MM.1S (cell line): ENCODE measurements around the gene CTNNBIP1.

Source experiments
- DNase-seq: peaks from one replicate; pipeline ENCODE4 v3.0.0-alpha.2; 2015
- H2AFZ ChIP-seq: fragments of 300-600 bp; sonication (generic); 2 replicates; pipeline ENCODE4 v1.6.0; 2016; ENCODE audit warnings: antibody characterized with exemption, low read length
- H3F3A ChIP-seq: fragments of 300-600 bp; sonication (generic); 2 replicates; pipeline ENCODE4 v1.6.1; 2016; ENCODE audit warnings: mild to moderate bottlenecking, antibody characterized with exemption, low read length, moderate library complexity, mixed read lengths; ENCODE audit not compliant: insufficient read depth
- H3K27ac ChIP-seq: fragments of 300-600 bp; sonication (generic); 2 replicates; pipeline ENCODE4 v1.5.1; 2016; ENCODE audit warnings: mild to moderate bottlenecking, low read length
- H3K27me3 ChIP-seq: fragments of 300-600 bp; sonication (generic); replicated peaks from 2 replicates; pipeline ENCODE4 v1.6.0; 2016; ENCODE audit warnings: low read length; ENCODE audit not compliant: insufficient read depth
- H3K36me3 ChIP-seq: fragments of 300-600 bp; sonication (generic); replicated peaks from 2 replicates; pipeline ENCODE4 v1.6.1; 2016; ENCODE audit warnings: mild to moderate bottlenecking, low read length, mixed read lengths; ENCODE audit not compliant: insufficient read depth
- H3K4me1 ChIP-seq: fragments of 300-600 bp; sonication (generic); 2 replicates; pipeline ENCODE4 v1.6.1; 2016; ENCODE audit warnings: low read length, mixed read lengths
- H3K4me2 ChIP-seq: fragments of 300-600 bp; sonication (generic); 2 replicates; pipeline ENCODE4 v1.6.0; 2016; ENCODE audit warnings: low read depth, low read length
- H3K4me3 ChIP-seq: fragments of 300-600 bp; sonication (generic); 2 replicates; pipeline ENCODE4 v1.5.1; 2016; ENCODE audit warnings: low read length, mixed read lengths
- H3K79me2 ChIP-seq: fragments of 300-600 bp; sonication (generic); 2 replicates; pipeline ENCODE4 v1.6.1; 2016; ENCODE audit warnings: mixed run types, low read length, mixed read lengths
- H3K9ac ChIP-seq: fragments of 300-600 bp; sonication (generic); 2 replicates; pipeline ENCODE4 v1.6.1; 2016; ENCODE audit warnings: low read length, mixed read lengths
- H3K9me2 ChIP-seq: fragments of 300-600 bp; sonication (generic); replicated peaks from 2 replicates; pipeline ENCODE4 v1.6.1; 2016; ENCODE audit warnings: mild to moderate bottlenecking, low read length, mixed read lengths; ENCODE audit not compliant: insufficient read depth
- H3K9me3 ChIP-seq: fragments of 300-600 bp; sonication (generic); replicated peaks from 2 replicates; pipeline ENCODE4 v1.6.1; 2016; ENCODE audit warnings: mild to moderate bottlenecking, low read length, mixed read lengths; ENCODE audit not compliant: insufficient read depth
- H4K20me1 ChIP-seq: fragments of 300-600 bp; sonication (generic); 2 replicates; pipeline ENCODE4 v1.6.1; 2016; ENCODE audit warnings: mild to moderate bottlenecking, low read length, moderate library complexity, mixed read lengths; ENCODE audit not compliant: insufficient read depth
- CTCF ChIP-seq: fragments of 300-600 bp; sonication (generic); IDR thresholded peaks from 2 replicates; pipeline ENCODE4 v1.5.1; 2016; ENCODE audit warnings: antibody characterized with exemption, low read length, mixed read lengths
- EZH2 ChIP-seq: fragments of 300-600 bp; sonication (generic); optimal IDR thresholded peaks from 2 replicates; pipeline ENCODE3; 2017; ENCODE audit warnings: low read depth, mild to moderate bottlenecking, antibody characterized with exemption, low read length, mixed read lengths
- EZH2phosphoT487 ChIP-seq: fragments of 300-600 bp; sonication (generic); IDR thresholded peaks from 2 replicates; pipeline ENCODE4 v1.6.1; 2018; ENCODE audit warnings: antibody characterized with exemption, low read length

The CTNNBIP1 gene

GRCh38 chr1:9882296-9882944, 27.6 kb downstream of the CTNNBIP1 start:
- Histone ChIP-seq H3K36me3 (no peaks in the 10 kb centered on the region), H3K79me2 (no peaks in the 10 kb centered on the region), H3K27ac (no peak overlapping the region), H3K4me1 (no peaks in the 10 kb centered on the region), H2AFZ (no peak overlapping the region), H3K27me3 (no peaks in the 10 kb centered on the region), H3K9ac (no peak overlapping the region), H3F3A (no peaks in the 10 kb centered on the region), H3K9me3 (no peaks in the 10 kb centered on the region), H3K4me3 (no peak overlapping the region), H4K20me1 (no peaks in the 10 kb centered on the region), H3K9me2 (no peaks in the 10 kb centered on the region), H3K4me2 (no peak overlapping the region)
- no peak for TF ChIP-seq EZH2
- no peak for TF ChIP-seq EZH2phosphoT487
- no peak for TF ChIP-seq CTCF
- DNase-seq = no peak

- Histone ChIP-seq H3K27ac (no peak overlapping the region), H3K36me3 (no peaks in the 10 kb centered on the region), H3K27me3 (no peaks in the 10 kb centered on the region), H3K9ac (no peak overlapping the region), H3K9me2 (no peaks in the 10 kb centered on the region), H3K79me2 (no peaks in the 10 kb centered on the region), H3F3A (no peaks in the 10 kb centered on the region), H3K4me3 (no peak overlapping the region), H3K4me1 (no peaks in the 10 kb centered on the region), H3K4me2 (no peak overlapping the region), H4K20me1 (no peaks in the 10 kb centered on the region), H3K9me3 (no peaks in the 10 kb centered on the region), H2AFZ (no peak overlapping the region)
- TF ChIP-seq EZH2 (no peak), CTCF (no peak), EZH2phosphoT487 (no peak)
- DNase-seq = no peak
Observed at GRCh38 chr1:9881838-9882249, 28.2 kb downstream of the CTNNBIP1 start.

GRCh38 chr1:9878404-9878803, 31.7 kb downstream of the CTNNBIP1 start:
- no peak overlapping the region for H3K27ac ChIP-seq

More at GRCh38 chr1:9878404-9878803, 31.7 kb downstream of the CTNNBIP1 start:
- H3K9ac ChIP-seq = no peak overlapping the region
- no peak overlapping the region for H3K4me3 ChIP-seq
- no peaks in the 10 kb centered on the region for H3K79me2 ChIP-seq
- no peak for DNase-seq
- TF ChIP-seq EZH2 (no peak), CTCF (no peak), EZH2phosphoT487 (no peak)
- no peak overlapping the region for H3K4me2 ChIP-seq
- no peaks in the 10 kb centered on the region for H4K20me1 ChIP-seq
- no peaks in the 10 kb centered on the region for H3K4me1 ChIP-seq
- no peaks in the 10 kb centered on the region for H3K27me3 ChIP-seq
- H3K9me2 ChIP-seq = no peaks in the 10 kb centered on the region
- no peaks in the 10 kb centered on the region for H3K36me3 ChIP-seq
- H3F3A ChIP-seq = no peaks in the 10 kb centered on the region
- no peak overlapping the region for H2AFZ ChIP-seq
- no peaks in the 10 kb centered on the region for H3K9me3 ChIP-seq
